Calu3 (cell line): ENCODE data around the gene ACP5. TPM values are rescaled to one million over a fixed set of nuclear protein-coding genes. Genes with fewer than 3 reads are reported as not detected.
"Not testable (repeated sequence)": the region's sequence is repeated elsewhere in the genome, so short reads cannot be mapped to it uniquely, and the experiment has no call there.

Experiments used
- Bru-seq: library from RNA; stranded (reverse); fragments of 400-500 nt; gene quantifications from one replicate; lab custom pipeline; 2021; lab: Mats Ljungman, UMichigan
- BruChase-seq, 2 experiments: library from RNA; stranded (reverse); fragments of 400-500 nt; gene quantifications; one replicate each; lab custom pipeline; 2021; lab: Mats Ljungman, UMichigan
- BruUV-seq: library from RNA; stranded (reverse); fragments of 400-500 nt; replicated peaks from 2 replicates; lab custom pipeline; 2021; lab: Mats Ljungman, UMichigan
- CTCF ChIA-PET: fragments of 300-600 bp; sonication (Branson Sonifier 250); formaldehyde crosslinking; loops from one replicate; lab custom pipeline; 2022; ENCODE audit warnings: antibody characterized with exemption; lab: Charles Lee
- DNase-seq: peaks from one replicate; pipeline ENCODE4 v3.0.0; 2022
- H3K27ac Mint-ChIP-seq: one replicate; pipeline ENCODE4 v1.8.0; 2022; ENCODE audit warnings: mixed read lengths; ENCODE audit not compliant: unreplicated experiment
- H3K27me3 Mint-ChIP-seq: one replicate; pipeline ENCODE4 v1.8.0; 2022; ENCODE audit warnings: mixed read lengths; ENCODE audit not compliant: unreplicated experiment
- H3K36me3 Mint-ChIP-seq: one replicate; pipeline ENCODE4 v1.8.0; 2022; ENCODE audit warnings: mild to moderate bottlenecking, moderate library complexity, mixed read lengths; ENCODE audit not compliant: insufficient read depth, unreplicated experiment
- H3K4me1 Mint-ChIP-seq: one replicate; pipeline ENCODE4 v1.8.0; 2022; ENCODE audit warnings: mild to moderate bottlenecking, low read depth, mixed read lengths; ENCODE audit not compliant: unreplicated experiment
- H3K4me3 Mint-ChIP-seq: one replicate; pipeline ENCODE4 v1.8.0; 2022; ENCODE audit warnings: mild to moderate bottlenecking, low read depth, moderate library complexity, mixed read lengths; ENCODE audit not compliant: unreplicated experiment
- H3K9me3 Mint-ChIP-seq: one replicate; pipeline ENCODE4 v1.8.0; 2022; ENCODE audit warnings: low read depth, mixed read lengths; ENCODE audit not compliant: unreplicated experiment
- CTCF ChIP-seq: fragments of 200-600 bp; IDR thresholded peaks from one replicate; pipeline ENCODE4 v1.8.0; 2022; ENCODE audit warnings: antibody characterized with exemption; ENCODE audit not compliant: unreplicated experiment
- intact Hi-C: fragments of 100-400 bp; cut with micrococcal nuclease; formaldehyde crosslinking; loops from one replicate; pipeline ENCODE4 v1.10.0; 2022; ENCODE audit not compliant: unreplicated experiment
- long read RNA-seq: library from polyadenylated mRNA; stranded (forward); transcript quantifications from one replicate; pipeline ENCODE4 v2.0.0, GENCODE V29; 2022
- total RNA-seq: library from RNA; stranded (reverse); gene quantifications from 2 replicates; pipeline ENCODE4 v1.2.3, GENCODE V29; 2022

ACP5 gene
- total RNA-seq (0.94 and 2.2 TPM in 2 replicates), Bru-seq, nascent RNA (not detected), BruChase-seq, experiment 1, labeled RNA remaining after a 6-hour chase (not detected), BruChase-seq, experiment 2, labeled RNA remaining after a 2-hour chase (not detected)
- long read RNA-seq = 0 reads

DNA sequence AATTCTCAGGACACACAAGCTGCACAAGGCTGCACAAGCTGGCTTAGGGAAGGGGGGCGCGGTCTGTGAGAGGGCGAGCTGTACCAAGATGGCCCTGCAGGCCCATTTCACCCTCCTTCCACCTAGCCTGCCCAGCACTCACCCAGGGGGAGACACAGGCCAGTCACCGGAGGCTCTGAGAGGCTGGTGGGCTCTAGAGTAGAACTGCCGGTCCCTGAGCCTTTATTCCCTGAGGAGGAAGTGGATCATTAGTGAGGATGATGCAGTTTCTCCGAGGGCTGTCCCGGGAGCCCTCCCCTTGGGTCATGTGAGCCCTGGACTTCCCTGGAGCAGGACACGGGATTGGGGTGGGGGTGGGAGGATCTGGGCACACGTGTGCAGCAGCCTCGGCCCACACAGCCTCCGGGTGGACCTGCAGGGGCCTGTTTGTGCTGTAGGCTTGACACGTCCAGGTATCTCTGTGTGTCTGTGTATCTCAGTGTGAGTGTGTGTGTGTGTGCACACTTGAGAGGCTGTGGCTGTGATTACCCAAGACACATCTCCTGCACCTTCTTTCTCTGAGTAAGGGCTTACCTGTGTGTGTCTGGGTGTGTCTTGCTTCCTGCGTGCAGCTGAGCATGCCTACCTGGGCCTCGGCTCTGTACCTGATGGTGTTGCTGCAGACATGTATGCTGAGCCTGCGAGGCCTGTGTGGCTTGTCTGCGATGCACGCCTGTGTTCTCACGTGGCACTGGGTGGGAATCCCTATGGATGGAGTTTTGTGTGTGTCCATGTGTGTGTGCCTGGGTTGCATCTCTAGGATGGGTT, at the start of gene ACP5:
Gene ACP5 (minus strand): TSS at position 195 of the 807 bp plus-strand sequence. CDS start 328 bp downstream, outside the sequence.
- no peak for TF ChIP-seq CTCF
- intact Hi-C loops = no loop called here
- CTCF ChIA-PET = no interaction called here
- Mint-ChIP-seq H3K27me3 (no peaks in the 10 kb centered on the region), H3K36me3 (no peaks in the 10 kb centered on the region), H3K4me1 (no peaks in the 10 kb centered on the region), H3K4me3 (no peak within 1 kb of the TSS), H3K9me3 (no peaks in the 10 kb centered on the region), H3K27ac (no peak within 1 kb of the TSS)
- BruUV-seq = no TSS peak
- DNase-seq = no peak

GRCh38 chr19:11626252-11626651, 48.8 kb upstream of the ACP5 start:
- intact Hi-C loops = no loop called here
- Mint-ChIP-seq H3K4me3 (no peak overlapping the region), H3K9me3 (peaks cover 5% of the 10 kb centered on the region), H3K27ac (no peak overlapping the region), H3K36me3 (peaks cover 20% of the 10 kb centered on the region), H3K4me1 (peaks cover 6% of the 10 kb centered on the region), H3K27me3 (peaks cover 14% of the 10 kb centered on the region)
- CTCF ChIA-PET = no interaction called here
- DNase-seq = no peak
- BruUV-seq = no TSS peak
- no peak for TF ChIP-seq CTCF

- Mint-ChIP-seq H3K9me3 (peaks cover 6% of the 10 kb centered on the region), H3K4me3 (peak overlapping the region; percentile 61), H3K36me3 (peaks cover 28% of the 10 kb centered on the region), H3K27me3 (peaks cover 14% of the 10 kb centered on the region), H3K4me1 (peaks cover 6% of the 10 kb centered on the region), H3K27ac (no peak overlapping the region)
- BruUV-seq = no TSS peak
- DNase-seq = no peak
- CTCF ChIA-PET = interaction anchor here (1.4 kb wide), 1 partner anchor 34 kb away, joined by 4 read pairs; no protein-coding TSS in a partner anchor
- intact Hi-C loops = no loop called here
- TF ChIP-seq CTCF = no peak
Measured at GRCh38 chr19:11624069-11624463, 46.6 kb upstream of the ACP5 start.

- H3K27ac Mint-ChIP-seq, BruUV-seq, CTCF ChIA-PET, DNase-seq, H3K4me3 Mint-ChIP-seq, H3K9me3 Mint-ChIP-seq, intact Hi-C loops, H3K4me1 Mint-ChIP-seq: not testable (repeated sequence)
- H3K27me3 Mint-ChIP-seq = peaks cover 14% of the 10 kb centered on the region
- H3K36me3 Mint-ChIP-seq = peaks cover 28% of the 10 kb centered on the region
Measured at GRCh38 chr19:11622401-11622800, 45.0 kb upstream of the ACP5 start.
